HK-2 (cell line): Measurements from ENCODE around the gene ZBTB32.
A peak's percentile ranks its signal among the peaks of the same experiment; 100 is the strongest.

Source experiments
- DNase-seq: peaks from one replicate; pipeline ENCODE4 v3.0.0-alpha.2; 2018; ENCODE audit not compliant: unreplicated experiment

Gene ZBTB32

DNA sequence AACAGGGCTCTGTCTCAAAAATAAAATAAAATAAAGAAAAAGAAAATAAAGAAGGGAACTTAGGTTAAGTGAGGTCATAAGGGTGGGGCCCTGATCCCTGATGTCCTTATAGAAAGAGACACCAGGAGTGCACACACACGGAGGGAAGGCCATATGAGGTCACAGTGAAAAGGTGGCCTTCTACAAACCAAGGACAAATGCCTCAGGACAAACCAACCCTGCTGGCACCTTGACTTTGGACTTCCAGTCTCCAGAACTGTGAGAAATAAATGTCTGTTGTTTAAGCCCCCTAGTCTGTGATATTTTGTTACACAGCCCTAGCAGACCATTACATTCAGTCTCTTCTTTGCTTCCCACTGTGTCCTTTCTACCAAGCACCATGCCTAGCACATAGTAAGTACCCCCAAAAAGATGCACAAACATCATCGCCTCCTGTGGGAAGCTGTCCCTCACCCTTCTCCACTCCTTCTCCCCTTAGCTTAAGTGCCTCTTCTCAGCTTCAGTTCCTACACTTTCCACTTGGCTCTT lies 8.4 kb upstream of the ZBTB32 start:
- no peak for DNase-seq

DNA sequence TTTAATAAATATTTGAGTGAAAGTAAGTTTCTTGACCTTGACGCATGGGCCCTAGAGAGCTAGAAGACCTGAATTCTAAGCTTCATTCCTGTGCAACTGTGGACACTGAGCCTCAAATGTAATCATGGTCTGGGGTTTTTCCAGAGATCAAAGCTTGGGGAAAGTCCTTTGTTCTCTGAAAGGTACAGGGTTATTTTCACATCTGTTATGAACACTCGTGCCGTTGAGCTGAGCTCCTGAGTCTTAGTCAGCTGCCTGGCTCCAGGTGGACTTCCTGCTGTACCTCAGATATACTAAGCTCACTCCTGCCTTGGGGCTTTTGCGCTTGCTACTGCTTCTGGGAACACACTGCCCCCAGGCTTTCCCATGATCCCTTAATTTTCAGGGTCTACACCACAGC lies 7.5 kb upstream of the ZBTB32 start:
- DNase-seq = no peak

DNA sequence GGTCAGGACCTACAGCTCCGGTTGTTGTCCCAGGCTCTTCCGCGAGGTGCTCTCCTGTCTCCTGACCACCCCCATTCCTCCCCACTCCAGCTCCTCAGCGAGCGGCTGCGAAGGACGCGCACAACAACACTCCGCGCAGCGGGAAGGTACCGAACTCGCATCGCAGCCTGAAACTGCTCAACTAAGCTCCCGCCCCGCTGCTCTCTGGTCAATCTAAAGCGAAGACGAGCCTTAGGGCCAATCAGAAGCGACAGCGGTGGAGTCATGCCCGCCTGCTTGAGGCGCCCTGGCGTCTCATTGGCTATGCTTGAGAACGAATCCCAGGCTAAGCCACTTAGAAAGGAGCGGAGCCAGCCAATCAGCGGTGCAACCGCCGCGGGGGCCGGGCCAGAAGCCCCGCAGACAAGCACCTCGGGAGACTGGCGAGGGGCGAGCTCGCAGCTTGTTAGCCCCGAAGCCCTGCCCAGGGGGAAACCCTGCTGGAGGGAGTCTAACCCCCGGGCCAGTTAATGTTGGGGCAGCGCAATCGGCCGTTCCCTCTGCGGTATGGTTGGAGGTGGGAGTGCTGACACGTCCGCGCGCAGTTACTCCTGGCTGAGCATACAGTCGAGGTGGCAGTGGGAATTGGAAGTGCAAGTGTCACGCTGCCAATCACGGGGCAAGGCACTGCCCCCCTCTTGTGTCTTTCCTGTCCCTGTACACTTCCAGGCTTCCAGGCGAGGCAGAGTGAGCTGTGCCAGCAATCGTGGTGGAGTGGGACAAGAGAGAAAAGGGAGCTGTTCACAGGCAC lies 1.9 kb upstream of the ZBTB32 start:
- DNase-seq = peak; percentile 97

DNA sequence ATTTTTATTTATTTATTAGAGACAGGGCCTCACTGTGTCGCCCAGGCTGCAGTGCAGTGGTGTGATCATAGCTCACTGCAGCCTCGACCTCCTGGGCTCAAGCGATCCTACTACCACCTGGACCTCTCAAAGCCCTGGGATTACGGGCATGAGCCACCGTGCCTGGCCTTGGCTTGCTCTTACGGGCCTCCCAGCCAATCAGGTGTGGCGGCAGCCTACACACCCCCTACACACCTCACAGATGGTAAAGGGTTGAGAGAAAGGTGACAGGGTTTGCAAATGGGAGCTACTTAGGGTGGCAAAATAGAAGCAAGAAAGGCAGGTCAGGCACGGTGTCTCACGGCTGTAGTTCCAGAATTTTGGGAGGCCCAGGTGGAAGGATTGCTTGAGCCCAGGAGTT lies 1.0 kb upstream of the ZBTB32 start:
- DNase-seq = no peak

DNA sequence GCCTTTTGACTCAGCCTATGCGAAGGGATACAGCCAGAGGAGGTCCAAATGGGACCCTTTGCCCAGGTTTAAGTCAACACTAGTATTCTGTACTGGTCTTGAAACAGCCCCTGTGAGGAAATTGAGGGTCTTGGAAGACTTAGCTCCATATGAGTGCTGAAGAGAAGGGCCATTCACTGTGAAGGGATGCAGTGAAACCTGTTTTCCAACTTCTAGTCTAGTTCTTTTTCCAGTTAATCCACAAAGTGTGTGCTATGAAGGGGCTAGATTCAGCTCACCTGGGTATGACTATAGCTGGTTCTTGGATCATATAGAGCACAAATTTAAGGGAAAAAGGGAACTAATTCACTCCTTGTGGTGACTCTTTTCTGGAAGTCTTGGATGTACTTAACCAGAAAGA lies 4.0 kb downstream of the ZBTB32 start:
- DNase-seq = no peak

DNA sequence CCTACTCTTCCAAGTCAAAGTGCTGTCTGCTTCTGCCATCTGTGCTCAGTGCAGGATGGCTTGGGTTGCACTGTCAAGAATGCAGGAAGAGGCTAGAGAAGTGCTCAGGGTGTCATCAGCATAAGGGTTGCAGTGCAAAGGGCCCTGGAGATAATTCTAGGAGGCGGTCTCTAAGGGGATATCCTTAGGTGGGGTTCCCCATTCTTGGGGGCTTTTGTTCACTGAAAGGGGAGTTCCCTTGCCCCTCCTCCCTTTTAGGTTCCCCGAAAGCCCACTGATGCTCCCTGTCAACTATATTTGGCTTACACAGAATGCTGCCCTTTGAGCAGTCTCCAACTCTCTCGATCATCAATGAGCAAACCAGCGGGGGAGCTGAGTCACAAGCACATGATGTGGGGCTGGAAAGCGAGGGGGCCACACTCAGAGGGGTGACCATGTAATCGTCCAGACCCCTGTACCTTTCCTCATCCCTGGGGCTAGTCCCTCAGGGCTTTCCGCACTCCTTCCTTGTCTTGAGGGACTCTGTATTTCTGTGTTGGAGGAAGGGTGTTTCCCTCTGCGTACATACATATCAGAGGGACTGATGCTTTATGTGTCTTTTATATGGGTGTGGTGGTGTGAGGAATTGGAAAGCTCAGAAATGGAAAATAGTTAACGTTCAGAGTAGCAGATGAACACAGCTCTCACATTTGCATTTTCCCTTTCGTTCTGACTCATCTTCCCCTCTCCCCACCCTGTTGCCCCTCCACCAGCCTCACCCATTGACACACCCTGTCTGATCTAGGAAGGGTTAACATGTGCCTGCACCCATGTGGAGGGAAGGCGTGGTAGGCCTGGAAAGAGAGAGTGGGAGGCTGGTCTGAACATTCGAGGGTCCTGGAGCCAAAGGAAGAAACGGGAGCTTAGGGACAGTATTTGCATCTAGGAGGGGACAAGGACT lies 6.7 kb downstream of the ZBTB32 start:
- DNase-seq = no peak

DNA sequence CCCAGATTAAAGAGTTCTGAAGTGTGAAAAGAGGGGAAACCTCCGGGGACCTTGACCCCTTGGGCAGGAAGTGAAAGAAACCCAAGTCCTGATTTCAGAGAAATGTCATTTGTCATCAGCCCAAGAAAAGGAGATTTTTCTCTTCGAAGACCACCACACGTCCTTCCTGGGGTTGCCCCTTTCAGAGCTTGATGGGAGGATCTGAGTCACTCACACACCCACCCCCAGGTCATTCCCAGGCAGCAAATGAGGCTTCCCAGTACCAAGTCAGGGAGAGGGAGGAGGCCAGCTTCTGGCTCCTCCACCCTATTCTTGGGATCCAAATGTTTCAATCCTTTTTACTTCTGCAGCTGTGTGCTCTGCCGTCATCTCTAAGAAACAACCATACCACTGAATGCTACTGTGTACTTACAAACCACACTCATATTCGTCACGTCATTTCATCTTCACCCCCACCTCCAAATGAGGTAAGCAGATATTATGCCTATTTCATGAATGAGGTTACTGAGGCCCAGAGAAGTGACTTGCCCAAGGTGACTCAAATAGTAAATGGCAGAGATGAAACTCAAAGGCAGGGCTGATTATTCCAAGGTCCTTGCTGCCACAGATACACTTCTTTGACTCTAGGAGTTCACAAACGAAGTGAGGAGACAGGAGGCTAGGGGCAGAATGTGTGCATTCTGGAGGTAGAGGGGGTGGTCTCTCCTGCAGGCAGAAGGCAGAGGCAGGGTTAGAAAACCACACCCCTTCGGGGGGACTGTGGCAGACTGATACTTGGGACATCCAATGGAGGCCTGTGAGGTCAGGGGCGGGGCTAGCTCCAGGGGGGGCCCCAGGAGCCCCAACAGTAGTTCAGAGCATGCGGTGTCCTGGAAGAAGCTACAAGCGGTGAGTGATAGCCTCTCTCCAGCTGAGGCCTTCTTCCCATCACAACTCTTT lies 8.5 kb downstream of the ZBTB32 start:
- no peak for DNase-seq

DNA sequence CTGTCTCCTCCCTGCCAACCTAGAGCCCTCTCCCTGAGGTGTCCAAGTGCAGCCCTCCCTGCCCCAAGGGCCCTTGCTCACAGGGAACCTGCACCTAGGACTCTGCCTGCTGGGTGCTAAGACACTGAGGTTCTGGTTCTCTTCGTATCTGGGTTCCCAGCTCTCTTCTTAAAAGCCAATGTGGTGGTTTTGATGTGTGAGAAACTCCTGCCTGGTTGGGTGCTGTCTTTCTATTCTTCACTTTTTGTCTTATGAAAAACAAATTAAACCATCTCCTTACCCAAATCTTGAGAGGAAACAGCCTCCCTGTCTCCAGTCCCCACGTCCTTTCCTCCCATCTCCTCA lies 9.1 kb downstream of the ZBTB32 start:
- no peak for DNase-seq

DNA sequence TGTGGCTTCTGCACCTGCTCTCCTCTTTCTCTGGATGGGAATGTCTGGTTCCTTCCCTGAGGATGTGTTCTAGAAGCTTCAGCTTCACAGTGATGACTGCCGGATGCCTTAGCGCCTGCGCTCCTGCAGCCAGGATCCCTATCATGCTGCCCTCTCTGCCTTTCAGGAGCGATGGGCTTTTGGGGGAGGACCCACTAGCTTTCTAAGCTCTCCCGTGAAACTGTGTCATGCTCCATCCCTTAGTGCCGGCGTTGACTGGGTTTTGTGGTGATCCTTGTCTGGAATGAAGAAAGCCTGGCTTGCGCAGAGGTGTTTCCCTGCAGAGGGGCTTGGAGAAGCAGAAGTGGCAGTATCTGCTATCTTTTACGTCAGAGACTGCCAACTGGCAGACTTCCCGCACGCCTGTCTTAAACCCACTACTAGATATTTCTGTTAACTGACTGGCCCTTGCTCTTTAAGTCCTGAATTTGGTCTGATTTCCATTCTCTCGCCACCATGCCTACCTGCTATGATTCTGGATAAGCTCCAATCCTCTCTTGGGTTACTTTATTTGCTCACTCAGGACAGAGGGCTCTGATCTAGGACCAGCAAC lies 9.6 kb downstream of the ZBTB32 start:
- no peak for DNase-seq

DNA sequence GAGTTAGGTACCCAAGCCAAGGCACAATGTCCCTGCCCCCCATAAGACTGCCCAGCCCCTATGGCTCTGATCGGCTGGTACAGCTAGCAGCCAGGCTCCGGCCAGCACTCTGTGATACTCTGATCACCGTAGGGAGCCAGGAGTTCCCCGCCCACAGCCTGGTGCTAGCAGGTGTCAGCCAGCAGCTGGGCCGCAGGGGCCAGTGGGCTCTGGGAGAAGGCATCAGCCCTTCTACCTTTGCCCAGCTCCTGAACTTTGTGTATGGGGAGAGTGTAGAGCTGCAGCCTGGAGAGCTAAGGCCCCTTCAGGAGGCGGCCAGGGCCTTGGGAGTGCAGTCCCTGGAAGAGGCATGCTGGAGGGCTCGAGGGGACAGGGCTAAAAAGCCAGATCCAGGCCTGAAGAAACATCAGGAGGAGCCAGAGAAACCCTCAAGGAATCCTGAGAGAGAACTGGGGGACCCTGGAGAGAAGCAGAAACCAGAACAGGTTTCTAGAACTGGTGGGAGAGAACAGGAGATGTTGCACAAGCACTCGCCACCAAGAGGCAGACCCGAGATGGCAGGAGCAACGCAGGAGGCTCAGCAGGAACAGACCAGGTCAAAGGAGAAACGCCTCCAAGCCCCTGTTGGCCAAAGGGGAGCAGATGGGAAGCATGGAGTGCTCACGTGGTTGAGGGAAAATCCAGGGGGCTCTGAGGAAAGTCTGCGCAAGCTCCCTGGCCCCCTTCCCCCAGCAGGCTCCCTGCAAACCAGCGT lies 10.4 kb downstream of the ZBTB32 start:
- no peak for DNase-seq

DNA sequence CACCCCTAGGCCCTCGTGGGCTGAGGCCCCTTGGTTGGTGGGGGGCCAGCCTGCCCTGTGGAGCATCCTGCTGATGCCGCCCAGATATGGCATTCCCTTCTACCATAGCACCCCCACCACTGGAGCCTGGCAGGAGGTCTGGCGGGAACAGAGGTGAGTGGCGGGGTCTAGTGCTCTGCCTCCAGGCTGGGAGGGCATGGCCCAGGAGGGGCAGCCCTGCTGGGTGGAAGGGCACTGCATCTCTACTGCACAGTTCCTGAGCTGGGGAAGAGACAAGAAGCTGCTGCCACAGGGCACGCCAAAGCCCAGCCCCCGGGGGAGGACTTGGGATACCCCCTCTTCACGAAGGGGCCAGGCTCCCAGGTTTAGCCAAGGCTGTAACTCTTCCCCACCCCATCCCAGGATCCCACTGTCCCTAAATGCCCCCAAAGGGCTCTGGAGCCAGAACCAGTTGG lies 11.0 kb downstream of the ZBTB32 start:
- DNase-seq = no peak

DNA sequence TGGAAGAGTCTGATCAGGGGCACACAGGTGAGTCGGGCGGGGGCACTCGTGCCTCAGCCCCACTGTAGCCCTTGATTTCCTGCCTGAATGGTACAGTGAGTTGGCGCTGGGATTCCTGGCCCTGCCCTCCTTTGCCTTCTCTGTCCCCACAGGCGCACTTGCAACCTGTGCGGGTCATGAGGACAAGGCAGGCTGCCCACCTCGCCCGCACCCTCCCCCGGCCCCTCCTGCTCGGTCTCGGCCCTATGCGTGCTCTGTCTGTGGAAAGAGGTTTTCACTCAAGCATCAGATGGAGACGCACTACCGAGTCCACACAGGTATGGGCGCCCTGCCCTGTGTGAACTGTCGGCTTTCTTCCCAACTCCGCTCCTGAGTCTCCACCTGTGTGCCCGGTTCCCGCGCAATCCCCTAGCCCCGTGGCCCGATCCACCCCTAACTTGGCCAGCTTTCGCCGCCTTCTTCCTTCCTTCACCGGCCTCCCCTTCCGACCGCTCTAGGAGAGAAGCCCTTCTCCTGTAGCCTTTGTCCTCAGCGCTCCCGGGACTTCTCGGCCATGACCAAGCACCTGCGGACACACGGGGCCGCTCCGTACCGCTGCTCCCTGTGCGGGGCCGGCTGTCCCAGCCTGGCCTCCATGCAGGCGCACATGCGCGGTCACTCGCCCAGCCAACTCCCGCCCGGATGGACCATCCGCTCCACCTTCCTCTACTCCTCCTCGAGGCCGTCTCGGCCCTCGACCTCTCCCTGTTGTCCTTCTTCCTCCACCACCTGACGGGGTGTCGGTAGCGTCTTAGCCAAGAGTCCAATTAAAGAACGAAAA lies 11.8 kb downstream of the ZBTB32 start:
- DNase-seq = no peak

DNA sequence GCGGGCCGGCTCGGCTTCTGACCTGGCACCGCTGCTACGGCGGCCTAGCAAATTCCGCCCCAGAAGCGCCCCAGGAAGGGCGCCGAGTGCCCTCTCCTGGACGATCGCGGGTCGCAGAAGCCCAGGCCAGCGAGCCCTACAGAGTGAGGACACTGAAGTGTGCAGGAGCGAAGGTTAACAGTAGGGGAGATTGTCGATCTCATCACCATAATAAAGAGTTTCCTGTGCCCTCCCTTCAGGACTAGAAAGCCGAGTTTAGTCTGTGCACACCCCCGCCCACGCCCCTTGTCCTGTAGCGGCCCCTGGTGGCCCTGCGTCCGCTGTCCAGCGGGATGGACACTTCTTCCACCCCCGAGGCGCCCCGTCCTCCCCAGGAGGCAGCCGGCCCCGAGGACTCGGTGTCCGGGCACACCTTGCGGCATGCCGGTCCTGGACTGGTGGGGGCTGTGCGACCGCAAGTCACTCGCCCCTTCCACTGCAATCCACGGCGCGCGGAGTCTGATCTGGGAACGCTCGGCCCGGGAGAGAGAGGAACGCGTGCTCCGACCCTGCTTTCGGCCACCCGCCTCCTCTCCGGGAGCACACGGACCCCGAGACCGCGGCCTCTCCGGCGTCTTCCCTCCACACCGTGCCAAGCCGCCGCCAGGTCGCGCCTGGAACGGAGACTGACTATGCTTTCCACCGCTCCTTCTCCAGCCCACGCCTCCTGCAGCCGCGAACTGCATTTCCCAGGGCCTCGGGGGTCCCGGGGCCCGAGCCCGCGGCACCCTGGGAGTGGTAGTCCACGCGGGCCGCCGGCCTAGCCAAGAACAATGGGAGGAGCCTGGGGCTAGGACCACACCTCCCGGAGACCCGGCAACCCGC lies 12.7 kb downstream of the ZBTB32 start:
- peak; percentile 87 for DNase-seq

DNA sequence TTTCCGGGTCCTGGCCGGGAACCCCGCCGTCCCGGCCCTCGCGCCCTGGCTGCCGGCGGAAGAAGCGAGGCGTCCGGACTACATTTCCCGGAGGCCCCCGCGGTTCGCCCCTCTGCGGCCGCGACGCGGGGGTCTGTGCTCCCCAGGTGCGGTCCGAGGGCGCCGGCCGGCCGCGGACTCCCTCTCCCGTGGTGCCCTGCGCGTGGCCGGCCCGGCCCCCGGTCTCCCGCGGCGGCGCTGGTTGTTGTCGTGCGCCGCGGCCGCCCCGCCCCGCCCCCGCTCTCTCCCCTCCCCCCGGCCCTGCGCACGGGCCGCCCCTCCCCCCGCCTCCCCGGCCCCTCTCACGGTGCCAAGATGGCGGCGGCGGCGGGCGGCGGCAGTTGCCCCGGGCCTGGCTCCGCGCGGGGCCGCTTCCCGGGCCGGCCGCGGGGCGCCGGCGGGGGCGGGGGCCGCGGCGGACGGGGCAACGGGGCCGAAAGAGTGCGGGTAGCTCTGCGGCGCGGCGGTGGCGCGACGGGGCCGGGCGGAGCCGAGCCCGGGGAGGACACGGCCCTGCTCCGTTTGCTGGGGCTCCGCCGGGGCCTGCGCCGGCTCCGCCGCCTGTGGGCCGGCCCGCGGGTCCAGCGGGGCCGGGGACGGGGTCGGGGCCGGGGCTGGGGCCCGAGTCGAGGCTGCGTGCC lies 13.4 kb downstream of the ZBTB32 start, which contains the start of gene KMT2B:
TSS of gene KMT2B (plus strand) at position 339 of the 680 bp plus-strand sequence. CDS start at position 355, 16 bp downstream.
- peak; percentile 96 for DNase-seq

DNA sequence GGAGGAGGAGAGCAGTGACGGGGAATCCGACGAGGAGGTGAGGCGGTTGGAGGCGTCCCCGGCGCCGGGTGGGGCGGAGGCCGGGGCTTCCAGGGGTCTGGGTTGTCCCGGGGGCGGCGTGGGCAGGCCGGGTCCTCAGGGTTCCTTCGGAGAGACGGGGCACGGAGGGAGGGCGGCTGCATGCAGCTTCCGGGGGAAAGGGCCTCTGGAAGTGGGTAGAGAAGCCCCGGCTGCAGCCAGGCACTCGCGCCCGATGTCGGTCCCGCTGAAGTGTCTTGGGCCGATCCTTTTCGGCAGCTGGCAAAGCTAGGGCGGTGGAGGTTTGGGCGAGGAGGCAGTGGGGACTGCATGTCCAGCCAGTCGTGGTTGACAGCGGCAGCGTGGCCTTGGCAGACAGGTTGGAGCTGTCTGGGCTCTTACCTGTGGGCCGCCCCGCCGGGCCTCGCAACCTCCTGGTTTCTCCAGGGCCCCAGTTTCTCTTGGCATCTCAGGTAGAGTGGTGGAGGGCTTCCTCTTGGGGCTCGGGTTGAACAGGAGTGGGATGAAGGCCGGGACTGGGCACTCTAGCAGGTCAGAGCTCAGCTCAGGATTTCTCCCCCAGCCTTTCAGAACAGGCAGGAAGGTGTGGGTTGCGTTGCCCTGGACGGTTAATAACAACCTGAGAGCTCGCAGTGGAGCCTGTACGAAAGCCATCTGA lies 14.1 kb downstream of the ZBTB32 start:
- peak; percentile 43 for DNase-seq

DNA sequence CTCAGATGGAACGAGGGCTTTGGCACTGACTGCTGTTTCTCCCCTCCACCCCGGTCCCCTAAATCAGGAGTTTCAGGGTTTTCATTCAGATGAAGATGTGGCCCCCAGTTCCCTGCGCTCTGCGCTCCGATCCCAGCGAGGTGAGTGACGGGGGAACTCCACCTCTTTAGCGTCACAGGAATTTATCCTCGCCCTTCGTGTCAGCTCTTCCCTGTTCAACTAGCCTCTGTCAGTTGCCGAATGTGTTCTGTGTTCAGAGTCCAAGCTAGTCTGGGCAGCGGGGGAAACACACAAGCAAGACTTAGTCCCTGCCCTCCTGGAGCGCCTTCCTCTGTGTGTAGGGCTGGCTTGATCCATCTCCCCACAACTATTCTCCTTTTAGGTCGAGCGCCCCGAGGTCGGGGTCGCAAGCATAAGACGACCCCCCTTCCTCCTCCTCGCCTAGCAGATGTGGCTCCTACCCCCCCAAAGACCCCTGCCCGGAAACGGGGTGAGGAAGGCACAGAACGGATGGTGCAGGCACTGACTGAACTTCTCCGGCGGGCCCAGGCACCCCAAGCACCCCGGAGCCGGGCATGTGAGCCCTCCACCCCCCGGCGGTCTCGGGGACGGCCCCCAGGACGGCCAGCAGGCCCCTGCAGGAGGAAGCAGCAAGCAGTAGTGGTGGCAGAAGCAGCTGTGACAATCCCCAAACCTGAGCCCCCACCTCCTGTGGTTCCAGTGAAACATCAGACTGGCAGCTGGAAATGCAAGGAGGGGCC lies 15.2 kb downstream of the ZBTB32 start:
- DNase-seq = no peak

DNA sequence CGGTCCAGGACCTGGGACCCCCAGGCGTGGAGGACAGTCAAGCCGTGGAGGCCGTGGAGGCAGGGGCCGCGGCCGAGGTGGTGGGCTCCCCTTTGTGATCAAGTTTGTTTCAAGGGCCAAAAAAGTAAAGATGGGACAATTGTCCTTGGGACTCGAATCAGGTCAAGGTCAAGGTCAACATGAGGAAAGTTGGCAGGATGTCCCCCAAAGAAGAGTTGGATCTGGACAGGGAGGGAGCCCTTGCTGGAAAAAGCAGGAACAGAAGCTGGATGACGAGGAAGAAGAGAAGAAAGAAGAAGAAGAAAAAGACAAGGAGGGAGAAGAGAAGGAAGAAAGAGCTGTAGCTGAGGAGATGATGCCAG lies 15.8 kb downstream of the ZBTB32 start:
- DNase-seq = no peak
